H54 (cell line): Measurements from ENCODE around the gene BRAF.
"Not testable (repeated sequence)": the region's sequence is repeated elsewhere in the genome, so short reads cannot be mapped to it uniquely, and the experiment has no call there.

Experiments
- DNase-seq: peaks from one replicate; pipeline ENCODE4 v3.0.0; 2011; ENCODE audit warnings: low spot score, mixed read lengths; ENCODE audit not compliant: insufficient read length
- FAIRE-seq: peaks from 3 replicates; lab custom pipeline; 2011; peaks lifted over from hg19 to GRCh38; lab: Jason Lieb, UNC
- POLR2A ChIP-seq: IDR thresholded peaks from 2 replicates; pipeline ENCODE4 v1.6.1; 2011; ENCODE audit warnings: low read depth, mild to moderate bottlenecking, low read length

Gene BRAF

GRCh38 chr7:140829720-140830119 is 95.0 kb downstream of the BRAF start:
- DNase-seq, result no peak
- FAIRE-seq, result no peak
- TF ChIP-seq POLR2A, result no peak

GRCh38 chr7:140828741-140829140 is 96.0 kb downstream of the BRAF start:
- FAIRE-seq (peak; percentile 48), DNase-seq (no peak)
- TF ChIP-seq POLR2A, result no peak

DNA sequence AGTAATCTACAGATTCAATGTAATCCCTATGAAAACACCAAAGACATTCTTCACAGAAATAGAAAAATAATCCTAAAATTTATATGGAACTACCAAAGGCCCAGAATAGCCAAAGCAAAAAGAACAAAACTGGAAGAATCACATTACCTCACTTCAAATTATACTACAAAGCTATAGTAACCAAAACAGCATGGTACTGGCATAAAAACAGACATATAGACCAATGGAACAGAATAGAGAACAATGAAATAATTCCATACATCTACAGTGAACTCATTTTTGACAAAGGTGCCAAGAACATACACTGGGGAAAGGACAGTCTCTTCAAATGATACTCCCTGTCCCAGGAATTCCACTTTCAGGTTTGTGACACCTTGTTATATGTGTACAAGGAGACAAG is 107.3 kb downstream of the BRAF start:
- FAIRE-seq, DNase-seq: not testable (repeated sequence)

GRCh38 chr7:140810830-140811556 is 113.7 kb downstream of the BRAF start:
- FAIRE-seq, result peak; percentile 99
- TF ChIP-seq POLR2A, result no peak
- DNase-seq, result peak; percentile 11

DNA sequence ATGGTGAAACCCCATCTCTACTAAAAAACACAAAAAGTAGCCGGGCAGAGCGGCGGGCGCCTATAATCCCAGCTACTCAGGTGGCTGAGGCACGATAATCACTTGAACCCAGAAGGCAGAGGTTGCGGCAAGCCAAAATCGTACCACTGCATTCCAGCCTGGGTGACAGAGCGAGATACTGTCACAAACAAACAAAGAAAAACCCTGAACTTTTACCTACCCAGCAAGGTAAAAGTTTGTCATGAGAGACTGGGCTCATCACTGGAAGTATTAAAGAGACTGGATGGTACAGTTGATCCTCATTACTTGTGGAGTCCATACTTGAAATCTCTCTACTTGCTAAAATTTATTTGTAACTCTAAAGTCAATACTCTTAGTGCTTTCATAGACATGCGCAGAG is 114.3 kb downstream of the BRAF start:
- no peak for TF ChIP-seq POLR2A
- FAIRE-seq (no peak), DNase-seq (no peak)

DNA sequence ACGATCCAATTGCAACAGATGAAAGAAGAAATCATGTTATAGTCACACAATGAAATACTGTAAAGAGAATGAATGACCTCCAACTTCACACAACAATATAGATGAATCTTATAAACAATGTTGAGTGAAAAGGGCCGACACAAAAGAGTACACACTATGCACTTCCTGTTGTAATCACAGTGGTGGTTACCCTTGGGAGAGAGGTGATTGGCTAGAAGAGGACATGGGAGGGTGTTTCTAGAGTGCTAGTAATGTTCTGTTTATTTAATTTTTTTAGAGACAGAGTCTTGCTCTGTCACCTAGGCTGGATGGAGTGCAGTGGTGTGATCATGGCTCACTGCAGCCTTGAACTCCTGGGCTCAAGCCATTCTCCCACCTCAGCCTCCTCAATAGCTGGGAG is 145.8 kb downstream of the BRAF start:
- no peak for DNase-seq
- FAIRE-seq, result peak; percentile 15
- TF ChIP-seq POLR2A, result no peak

- DNase-seq (no peak), FAIRE-seq (no peak)
- no peak for TF ChIP-seq POLR2A
These were observed 146.2 kb downstream of the BRAF start for GRCh38 chr7:140778568-140778967.

DNA sequence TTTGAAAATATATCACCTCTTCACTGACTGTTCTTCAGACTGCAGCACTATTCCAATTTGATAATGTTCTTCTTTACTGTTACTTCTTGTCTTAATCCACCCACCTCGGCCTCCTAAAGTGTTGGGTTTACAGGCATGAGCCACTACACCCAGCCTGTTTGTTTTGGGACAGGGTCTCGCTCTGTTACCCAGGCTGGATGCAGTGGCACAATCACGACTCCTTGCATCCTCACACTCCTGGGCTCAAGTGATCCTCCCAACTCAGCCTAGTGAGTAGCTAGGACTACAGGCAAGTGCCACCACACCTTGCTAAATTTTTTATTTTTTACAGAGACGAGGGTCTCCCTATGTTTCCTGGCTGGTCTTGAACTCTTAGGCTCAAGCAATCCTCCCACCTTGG is 150.4 kb downstream of the BRAF start:
- no peak for TF ChIP-seq POLR2A
- no peak for DNase-seq
- no peak for FAIRE-seq

GRCh38 chr7:140773104-140773503 is 151.6 kb downstream of the BRAF start:
- TF ChIP-seq POLR2A, result no peak
- DNase-seq (no peak), FAIRE-seq (no peak)

DNA sequence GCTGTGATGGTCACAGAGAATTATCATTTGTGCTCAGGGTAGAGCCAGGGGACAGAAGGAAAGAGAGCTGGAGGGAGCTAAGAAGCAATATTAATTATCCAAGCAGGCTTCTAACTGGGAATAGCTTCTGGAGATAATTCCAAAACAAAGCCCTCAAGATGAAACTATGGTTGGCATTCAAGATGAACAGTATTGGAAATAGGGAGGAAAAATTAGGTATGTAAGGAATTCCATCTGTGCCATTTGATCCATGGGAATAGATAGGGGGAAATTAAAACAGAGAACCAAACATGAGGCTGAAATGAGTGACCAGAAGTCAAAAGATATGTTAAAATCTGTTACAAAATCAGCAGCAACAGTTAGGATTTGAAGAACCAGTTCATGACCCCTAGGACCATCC is 152.9 kb downstream of the BRAF start:
- TF ChIP-seq POLR2A, result no peak
- FAIRE-seq (no peak), DNase-seq (no peak)

- FAIRE-seq (no peak), DNase-seq (no peak)
- no peak for TF ChIP-seq POLR2A
These were observed 154.9 kb downstream of the BRAF start for GRCh38 chr7:140769852-140770251.

DNA sequence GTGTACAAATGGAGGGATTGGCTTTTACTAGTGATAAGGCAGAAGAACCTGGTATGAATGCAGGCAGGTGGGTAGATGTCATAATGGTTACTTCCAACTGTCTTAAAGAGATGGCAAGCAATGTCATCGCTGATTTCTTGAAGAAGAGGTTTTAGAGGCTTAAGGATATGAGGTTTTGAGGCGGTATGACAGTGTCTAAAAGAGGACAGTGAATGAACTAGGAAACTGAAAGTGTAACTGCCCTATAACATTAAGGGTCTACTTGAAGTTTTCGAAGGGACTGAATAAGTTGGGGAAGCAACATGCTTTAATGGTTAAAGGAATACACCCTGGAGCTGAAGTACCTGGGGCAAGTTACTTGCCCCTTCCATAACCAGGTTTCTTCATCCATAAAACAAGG is 157.3 kb downstream of the BRAF start:
- FAIRE-seq, result no peak
- DNase-seq, result no peak
- no peak for TF ChIP-seq POLR2A

- FAIRE-seq, DNase-seq: not testable (repeated sequence)
These were observed 159.3 kb downstream of the BRAF start for GRCh38 chr7:140765441-140765840.

DNA sequence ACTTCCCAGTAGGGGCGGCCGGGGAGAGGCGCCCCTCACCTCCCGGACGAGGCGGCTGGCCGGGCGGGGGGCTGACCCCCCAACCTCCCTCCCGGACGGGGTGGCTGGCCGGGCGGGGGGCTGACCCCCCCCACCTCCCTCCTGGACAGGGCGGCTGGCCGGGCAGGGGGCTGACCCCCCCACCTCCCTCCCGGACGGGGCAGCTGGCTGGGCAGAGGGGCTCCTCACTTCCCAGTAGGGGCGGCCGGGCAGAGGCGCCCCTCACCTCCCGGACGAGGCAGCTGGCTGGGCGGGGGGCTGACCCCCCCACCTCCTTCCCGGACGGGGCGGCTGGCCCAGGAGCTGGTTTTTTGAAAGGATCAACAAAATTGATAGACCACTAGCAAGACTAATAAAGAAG is 161.6 kb downstream of the BRAF start:
- DNase-seq, FAIRE-seq: not testable (repeated sequence)

DNA sequence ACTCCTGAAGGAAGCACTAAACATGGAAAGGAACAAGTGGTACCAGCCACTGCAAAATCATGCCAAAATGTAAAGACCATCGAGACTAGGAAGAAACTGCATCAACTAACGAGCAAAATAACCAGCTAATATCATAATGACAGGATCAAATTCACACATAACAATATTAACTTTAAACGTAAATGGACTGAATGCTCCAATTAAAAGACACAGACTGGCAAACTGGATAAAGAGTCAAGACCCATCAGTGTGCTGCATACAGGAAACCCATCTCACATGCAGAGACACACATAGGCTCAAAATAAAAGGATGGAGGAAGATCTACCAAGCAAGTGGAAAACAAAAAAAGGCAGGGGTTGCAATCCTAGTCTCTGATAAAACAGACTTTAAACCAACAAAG is 163.4 kb downstream of the BRAF start:
- not testable (repeated sequence) for FAIRE-seq

GRCh38 chr7:140754506-140754905 is 170.2 kb downstream of the BRAF start:
- no peak for TF ChIP-seq POLR2A
- FAIRE-seq (no peak), DNase-seq (no peak)

More for the DNA sequence above, 163.4 kb downstream of the BRAF start:
- DNase-seq, result not testable (repeated sequence)
